Activated effector memory CD4-positive, alpha-beta T cell treated with anti-CD3 and anti-CD28 coated beads, Interleukin-2, amount 50 U/mL, for 16 hours (primary cell): Measurements from ENCODE around the gene VKORC1L1.
"Not testable (repeated sequence)": the region's sequence is repeated elsewhere in the genome, so short reads cannot be mapped to it uniquely, and the experiment has no call there.

Source experiments
- DNase-seq: peaks from one replicate; pipeline ENCODE4 v3.0.0-alpha.2; 2020

Gene VKORC1L1

GRCh38 chr7:65945787-65946186 is 72.9 kb downstream of the VKORC1L1 start:
- not testable (repeated sequence) for DNase-seq

- no peak for DNase-seq
These were observed 74.0 kb downstream of the VKORC1L1 start for GRCh38 chr7:65946904-65947303.

- no peak for DNase-seq
These were observed 79.1 kb downstream of the VKORC1L1 start for GRCh38 chr7:65951837-65952578.

GRCh38 chr7:65953001-65953720 is 80.3 kb downstream of the VKORC1L1 start:
- DNase-seq, result no peak

- DNase-seq, result no peak
These were observed 81.1 kb downstream of the VKORC1L1 start for GRCh38 chr7:65953890-65954450.

GRCh38 chr7:65955718-65956117 is 82.8 kb downstream of the VKORC1L1 start:
- DNase-seq, result no peak

- DNase-seq, result peak; percentile 38
These were observed 87.6 kb downstream of the VKORC1L1 start for GRCh38 chr7:65960351-65961074.

GRCh38 chr7:65962033-65962432 is 89.2 kb downstream of the VKORC1L1 start:
- DNase-seq, result peak; percentile 57

GRCh38 chr7:65964671-65965070 is 91.8 kb downstream of the VKORC1L1 start:
- DNase-seq, result peak; percentile 14

GRCh38 chr7:65966146-65966545 is 93.3 kb downstream of the VKORC1L1 start:
- no peak for DNase-seq

GRCh38 chr7:65967361-65968155 is 94.7 kb downstream of the VKORC1L1 start:
- DNase-seq, result peak; percentile 37

- peak; percentile 46 for DNase-seq
These were observed 95.6 kb downstream of the VKORC1L1 start for GRCh38 chr7:65968256-65969185.

- DNase-seq, result peak; percentile 53
These were observed 98.1 kb downstream of the VKORC1L1 start for GRCh38 chr7:65971021-65971420.

GRCh38 chr7:65972976-65973375 is 100.1 kb downstream of the VKORC1L1 start:
- peak; percentile 25 for DNase-seq

GRCh38 chr7:65974191-65974801 is 101.4 kb downstream of the VKORC1L1 start:
- DNase-seq, result peak; percentile 55

GRCh38 chr7:65974876-65975275 is 102.0 kb downstream of the VKORC1L1 start:
- no peak for DNase-seq

GRCh38 chr7:65975814-65976445 is 103.1 kb downstream of the VKORC1L1 start:
- DNase-seq, result no peak

- no peak for DNase-seq
These were observed 103.9 kb downstream of the VKORC1L1 start for GRCh38 chr7:65976659-65977196.

- DNase-seq, result peak; percentile 50
These were observed 106.2 kb downstream of the VKORC1L1 start for GRCh38 chr7:65978891-65979582.
